GM12875 (cell line): Measurements from ENCODE around the gene TRPM5.

Experiments used
- H3K4me3 ChIP-seq: one replicate; pipeline ENCODE4 v1.5.1; 2011; ENCODE audit warnings: low read depth, low read length, control low read depth
- CTCF ChIP-seq: IDR thresholded peaks from 2 replicates; pipeline ENCODE4 v1.5.1; 2011; ENCODE audit warnings: low read depth, mild to moderate bottlenecking, control low read depth, inconsistent platforms, low read length, moderate library complexity, borderline replicate concordance; ENCODE audit not compliant: insufficient read depth

TRPM5 gene

DNA sequence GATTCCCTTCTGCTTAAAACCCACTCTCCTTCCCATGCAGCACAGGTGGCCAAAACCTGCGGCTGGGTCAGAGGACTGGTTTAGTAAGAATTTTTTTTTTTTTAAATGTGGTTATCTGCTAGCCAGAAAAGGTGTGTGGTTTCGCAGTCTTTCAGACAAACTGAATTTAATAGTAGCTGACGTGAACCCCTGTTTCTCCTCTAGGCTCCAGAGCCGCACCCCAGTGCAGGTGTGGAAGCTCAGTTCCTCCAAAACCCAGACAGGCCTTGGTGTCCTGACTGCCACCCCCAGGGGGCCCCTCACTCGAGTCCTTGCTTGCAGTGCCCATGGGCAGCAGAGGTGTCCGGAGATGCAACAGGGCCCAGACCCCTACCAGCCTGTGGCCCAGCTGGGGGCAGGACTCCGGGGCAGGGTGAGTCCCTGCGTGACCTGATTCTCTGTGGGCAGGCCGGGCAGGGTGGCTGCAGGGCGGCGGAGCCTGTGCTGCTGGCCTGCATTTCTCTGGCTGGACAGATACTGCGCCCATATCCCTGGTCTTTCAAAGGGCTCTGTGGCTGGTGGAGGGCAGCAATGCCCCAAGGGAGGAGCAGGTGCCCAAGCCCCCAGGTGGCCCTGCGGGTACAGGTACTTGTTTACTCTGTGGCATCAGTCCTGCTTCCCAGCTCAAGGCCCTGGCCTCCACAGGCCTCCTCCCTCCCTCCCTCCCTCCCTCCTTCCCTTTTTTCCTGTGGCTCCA, 15.7 kb upstream of the TRPM5 start:
- TF ChIP-seq CTCF, result no peak
- H3K4me3 ChIP-seq, result no peak overlapping the region

- TF ChIP-seq CTCF, result no peak
- no peak overlapping the region for H3K4me3 ChIP-seq
Measured at GRCh38 chr11:2459016-2459725, 14.9 kb upstream of the TRPM5 start.

DNA sequence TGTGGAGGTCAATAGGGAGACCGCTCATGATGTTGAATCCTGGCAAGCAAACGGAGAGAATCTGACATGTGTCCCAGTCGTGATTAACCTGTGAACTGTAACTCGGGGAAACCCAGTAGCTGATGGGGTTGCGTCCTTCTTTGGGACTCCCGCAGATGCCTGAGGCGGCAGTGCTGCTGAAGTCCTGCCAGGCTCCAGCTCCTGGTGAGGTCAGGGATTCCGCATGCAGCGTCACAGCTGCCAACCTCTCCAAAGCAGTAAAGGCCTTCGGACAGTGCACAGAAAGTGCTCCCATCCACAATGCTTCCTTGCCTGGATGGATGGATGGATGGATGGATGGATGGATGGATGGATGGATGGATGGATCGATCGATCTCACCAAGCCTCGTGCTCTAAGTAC, 14.0 kb upstream of the TRPM5 start:
- no peak overlapping the region for H3K4me3 ChIP-seq

GRCh38 chr11:2453436-2453835, 9.1 kb upstream of the TRPM5 start:
- TF ChIP-seq CTCF, result no peak
- no peak overlapping the region for H3K4me3 ChIP-seq

More for the DNA sequence above, 14.0 kb upstream of the TRPM5 start:
- no peak for TF ChIP-seq CTCF

- TF ChIP-seq CTCF, result no peak
- H3K4me3 ChIP-seq, result no peak overlapping the region
Measured at GRCh38 chr11:2452321-2453012, 8.2 kb upstream of the TRPM5 start.

GRCh38 chr11:2451916-2452315, 7.6 kb upstream of the TRPM5 start:
- no peak overlapping the region for H3K4me3 ChIP-seq

More at GRCh38 chr11:2451916-2452315, 7.6 kb upstream of the TRPM5 start:
- no peak for TF ChIP-seq CTCF
